Non-pigmented ciliary epithelial cell (primary cell): ENCODE results near the gene FAM161A.
"Not testable (repeated sequence)": the region's sequence is repeated elsewhere in the genome, so short reads cannot be mapped to it uniquely, and the experiment has no call there.

ENCODE experiments used
- DNase-seq: peaks from one replicate; pipeline ENCODE4 v3.0.0-alpha.2; 2010; ENCODE audit warnings: low read depth

Gene FAM161A

GRCh38 chr2:61853847-61854563, at the start of gene FAM161A:
Gene FAM161A (minus strand): TSS chr2:61854060. CDS start chr2:61854041, 19 bp downstream.
- DNase-seq = no peak

GRCh38 chr2:61900281-61900680, 46.4 kb upstream of the FAM161A start:
- DNase-seq = no peak

- DNase-seq = no peak
Observed at GRCh38 chr2:61898810-61899209, 45.0 kb upstream of the FAM161A start.

- DNase-seq = no peak
Observed at GRCh38 chr2:61888267-61889055, 34.6 kb upstream of the FAM161A start, which contains the start of gene CCT4. Gene CCT4 (minus strand): TSS chr2:61888656. CDS start chr2:61888507, 149 bp downstream.

- DNase-seq = no peak
Observed at GRCh38 chr2:61887717-61888266, 33.9 kb upstream of the FAM161A start.

- no peak for DNase-seq
Observed at GRCh38 chr2:61885896-61886603, 32.2 kb upstream of the FAM161A start.

GRCh38 chr2:61882850-61883249, 29.0 kb upstream of the FAM161A start:
- no peak for DNase-seq

GRCh38 chr2:61879351-61879750, 25.5 kb upstream of the FAM161A start:
- not testable (repeated sequence) for DNase-seq

GRCh38 chr2:61878761-61879160, 24.9 kb upstream of the FAM161A start:
- DNase-seq = no peak

- no peak for DNase-seq
Observed at GRCh38 chr2:61877571-61878245, 23.8 kb upstream of the FAM161A start.

- DNase-seq = no peak
Observed at GRCh38 chr2:61876400-61876799, 22.5 kb upstream of the FAM161A start.

GRCh38 chr2:61866482-61867089, 12.7 kb upstream of the FAM161A start:
- not testable (repeated sequence) for DNase-seq

- DNase-seq = no peak
Observed at GRCh38 chr2:61862085-61862484, 8.2 kb upstream of the FAM161A start.

- no peak for DNase-seq
Observed at GRCh38 chr2:61857224-61857623, 3.4 kb upstream of the FAM161A start.

- DNase-seq = no peak
Observed at GRCh38 chr2:61855318-61855613, 1.4 kb upstream of the FAM161A start.

GRCh38 chr2:61854564-61855317, 881 bp upstream of the FAM161A start:
- peak; percentile 94 for DNase-seq

GRCh38 chr2:61853086-61853846, 594 bp downstream of the FAM161A start:
- DNase-seq = no peak

- DNase-seq = not testable (repeated sequence)
Observed at GRCh38 chr2:61851270-61851669, 2.6 kb downstream of the FAM161A start.

GRCh38 chr2:61845320-61845719, 8.5 kb downstream of the FAM161A start:
- no peak for DNase-seq

- DNase-seq = no peak
Observed at GRCh38 chr2:61841286-61841685, 12.6 kb downstream of the FAM161A start.
